WTC11 (cell line): ENCODE measurements around the gene PKD2L2. TPM values are rescaled to one million over a fixed set of nuclear protein-coding genes. Genes with fewer than 3 reads are reported as not detected.

Source experiments
- ATAC-seq: fragments of 200-7000 bp; cut with Tn5 transposase; 2 replicates; pipeline ENCODE4 v1.10.0; 2021; ENCODE audit warnings: mild to moderate bottlenecking, moderate library complexity
- Bru-seq: library from RNA; stranded (reverse); fragments of 400-500 nt; gene quantifications from one replicate; lab custom pipeline; 2021; lab: Mats Ljungman, UMichigan
- CTCF ChIA-PET: fragments of 300-600 bp; sonication (Branson Sonifier 250); formaldehyde crosslinking; loops from one replicate; lab custom pipeline; 2021; ENCODE audit warnings: antibody characterized with exemption; lab: Charles Lee
- POLR2A ChIA-PET: fragments of 350-600 bp; sonication (Branson Sonifier 250); formaldehyde crosslinking; loops from one replicate; lab custom pipeline; 2021; ENCODE audit warnings: antibody characterized with exemption; lab: Charles Lee
- DNase-seq: peaks from one replicate; pipeline ENCODE4 v3.0.0; 2021; ENCODE audit warnings: low spot score
- H3K27ac Mint-ChIP-seq: 2 replicates; pipeline ENCODE4 v1.8.0; 2021; ENCODE audit warnings: mixed read lengths
- H3K27me3 Mint-ChIP-seq: 2 replicates; pipeline ENCODE4 v1.8.0; 2021; ENCODE audit warnings: low read depth, mild to moderate bottlenecking, moderate library complexity, mixed read lengths
- H3K36me3 Mint-ChIP-seq: 2 replicates; pipeline ENCODE4 v1.8.0; 2021; ENCODE audit warnings: mixed read lengths
- H3K4me1 Mint-ChIP-seq: 2 replicates; pipeline ENCODE4 v1.8.0; 2022; ENCODE audit warnings: mixed read lengths
- H3K4me3 Mint-ChIP-seq: 2 replicates; pipeline ENCODE4 v1.8.0; 2021; ENCODE audit warnings: mild to moderate bottlenecking, moderate library complexity, mixed read lengths
- H3K9me3 Mint-ChIP-seq: 2 replicates; pipeline ENCODE4 v1.8.0; 2021; ENCODE audit warnings: mixed read lengths
- AR ChIP-seq: fragments of 250-450 bp; sonication (Bioruptor Pico); IDR thresholded peaks from 2 replicates; pipeline ENCODE4 v1.9.0; 2021; ENCODE audit warnings: mild to moderate bottlenecking
- CREB1 ChIP-seq: sonication (generic); formaldehyde crosslinking; IDR thresholded peaks from 2 replicates; pipeline ENCODE4 v1.8.0; 2023; ENCODE audit warnings: mild to moderate bottlenecking, missing genetic modification reagents
- E2F4 ChIP-seq: sonication (generic); formaldehyde crosslinking; IDR thresholded peaks from 2 replicates; pipeline ENCODE4 v1.8.1; 2022; ENCODE audit warnings: low read depth, mild to moderate bottlenecking, moderate library complexity, missing genetic modification reagents, borderline replicate concordance
- ETV6 ChIP-seq: sonication (generic); formaldehyde crosslinking; IDR thresholded peaks from 2 replicates; pipeline ENCODE4 v1.8.1; 2022; ENCODE audit warnings: mild to moderate bottlenecking, missing genetic modification reagents
- FOXK1 ChIP-seq: sonication (generic); formaldehyde crosslinking; IDR thresholded peaks from 2 replicates; pipeline ENCODE4 v1.8.0; 2022; ENCODE audit warnings: mild to moderate bottlenecking, moderate library complexity, missing genetic modification reagents
- FOXP4 ChIP-seq: sonication (generic); formaldehyde crosslinking; IDR thresholded peaks from 2 replicates; pipeline ENCODE4 v1.8.0; 2022; ENCODE audit warnings: mild to moderate bottlenecking, missing genetic modification reagents
- IRF1 ChIP-seq: sonication (generic); formaldehyde crosslinking; IDR thresholded peaks from 2 replicates; pipeline ENCODE4 v1.8.0; 2023; ENCODE audit warnings: missing genetic modification reagents
- KAT7 ChIP-seq: sonication (generic); formaldehyde crosslinking; IDR thresholded peaks from 2 replicates; pipeline ENCODE4 v1.8.1; 2023; ENCODE audit warnings: missing genetic modification reagents, mild to moderate bottlenecking, borderline replicate concordance
- MAX ChIP-seq: sonication (generic); formaldehyde crosslinking; IDR thresholded peaks from 2 replicates; pipeline ENCODE4 v1.8.0; 2022; ENCODE audit warnings: mild to moderate bottlenecking, missing genetic modification reagents
- NFYB ChIP-seq: sonication (generic); formaldehyde crosslinking; conservative IDR thresholded peaks from 2 replicates; pipeline ENCODE4 v1.8.0; 2022; ENCODE audit warnings: low read depth, missing genetic modification reagents
- OVOL2 ChIP-seq: fragments of 250-450 bp; sonication (Bioruptor Pico); IDR thresholded peaks from 2 replicates; pipeline ENCODE4 v1.9.0; 2021; ENCODE audit warnings: mild to moderate bottlenecking, borderline replicate concordance
- SMAD4 ChIP-seq: sonication (generic); formaldehyde crosslinking; IDR thresholded peaks from 2 replicates; pipeline ENCODE4 v1.8.0; 2022; ENCODE audit warnings: mild to moderate bottlenecking, missing genetic modification reagents
- ZNF232 ChIP-seq: sonication (generic); formaldehyde crosslinking; IDR thresholded peaks from 2 replicates; pipeline ENCODE4 v1.8.0; 2022; ENCODE audit warnings: mild to moderate bottlenecking, missing genetic modification reagents
- ZNF281 ChIP-seq: sonication (generic); formaldehyde crosslinking; IDR thresholded peaks from 2 replicates; pipeline ENCODE4 v1.8.0; 2023; ENCODE audit warnings: mild to moderate bottlenecking, missing genetic modification reagents
- ZNF396 ChIP-seq: fragments of 250-450 bp; sonication (Bioruptor Pico); IDR thresholded peaks from 2 replicates; pipeline ENCODE4 v1.8.0; 2021; ENCODE audit warnings: mild to moderate bottlenecking, moderate library complexity, borderline replicate concordance
- ZNF425 ChIP-seq: fragments of 250-450 bp; sonication (Bioruptor Pico); conservative IDR thresholded peaks from 2 replicates; pipeline ENCODE4 v1.9.0; 2021; ENCODE audit warnings: mild to moderate bottlenecking
- ZNF532 ChIP-seq: fragments of 250-450 bp; sonication (Bioruptor Pico); IDR thresholded peaks from 2 replicates; pipeline ENCODE4 v1.9.0; 2021; ENCODE audit warnings: mild to moderate bottlenecking, borderline replicate concordance
- long read RNA-seq, 3 experiments: library from RNA in 1 of 3; library from capped mRNA in 1 of 3; library from polyadenylated mRNA in 1 of 3; unstranded in 2 of 3; stranded (forward) in 1 of 3; transcript quantifications; one replicate each; pipeline ENCODE4 v2.0.0, GENCODE V29; 2021
- total RNA-seq: library from RNA; stranded (reverse); gene quantifications from 3 replicates; pipeline ENCODE4 v1.2.3, GENCODE V29; 2021

Gene PKD2L2
- total RNA-seq (0.21 TPM in 1 of 3 replicates, not detected in the others), Bru-seq, nascent RNA (percentile 2 among the genes with signal in this experiment)
- long read RNA-seq, experiment 1, partial matches to known transcripts = 0 of 1 reads
- long read RNA-seq, experiment 1, other reads (novel, unspliced or antisense) = 1 of 1 reads
- long read RNA-seq, experiment 2 = 0 reads
- long read RNA-seq, experiment 3 = 0 reads

- Mint-ChIP-seq H3K27ac (peak within 1 kb of the TSS; percentile 54; the same call in 1 of the 2 replicates), H3K4me1 (peaks cover 13% of the 10 kb centered on the region), H3K36me3 (no peaks in the 10 kb centered on the region), H3K27me3 (no peaks in the 10 kb centered on the region), H3K9me3 (0 out of 2 replicates have a peak, but pooled peaks cover 3% of the 10 kb centered on the region), H3K4me3 (peak within 1 kb of the TSS; percentile 65)
- ATAC-seq (peak; percentile 97), DNase-seq (peak; percentile 83)
- ChIA-PET CTCF (interaction anchor here (0.6 to 3.5 kb wide), 11 partner anchors 8 to 259 kb away, joined by 3 to 20 read pairs (median 5); no protein-coding TSS in a partner anchor), POLR2A (interaction anchor here (0.8 to 1.2 kb wide), 3 partner anchors 136 to 144 kb away, joined by 3 to 8 read pairs (median 3); partner anchors contain the start of genes FAM13B and HNRNPA0)
- TF ChIP-seq KAT7 = 0 out of 2 replicates have a peak, but pooled peaks have one; percentile 27
- TF ChIP-seq ZNF532 = no peak
- TF ChIP-seq NFYB (CRISPR knock-in tag) = no peak
- no peak for TF ChIP-seq ZNF425
- no peak for TF ChIP-seq OVOL2 (CRISPR knock-in tag)
- TF ChIP-seq CREB1 (CRISPR knock-in tag) = no peak
- no peak for TF ChIP-seq ZNF396 (CRISPR knock-in tag)
- TF ChIP-seq FOXP4 (CRISPR knock-in tag) = no peak
- TF ChIP-seq MAX = peak; percentile 89
- peak; percentile 73 for TF ChIP-seq ZNF232 (CRISPR knock-in tag)
- TF ChIP-seq IRF1 (CRISPR knock-in tag) = peak; percentile 29; the same call in 1 of the 2 replicates
- 0 out of 2 replicates have a peak, but pooled peaks have one; percentile 17 for TF ChIP-seq E2F4
- TF ChIP-seq SMAD4 (CRISPR knock-in tag) = no peak
- TF ChIP-seq ETV6 (CRISPR knock-in tag) = peak; percentile 65; the same call in 1 of the 2 replicates
- no peak for TF ChIP-seq ZNF281 (CRISPR knock-in tag)
- no peak for TF ChIP-seq AR (CRISPR knock-in tag)
- TF ChIP-seq FOXK1 (CRISPR knock-in tag) = peak; percentile 50; the same call in 1 of the 2 replicates
These were observed at the start of gene PKD2L2 for GRCh38 chr5:137888863-137889759. Gene PKD2L2, plus strand, starts transcription at chr5:137889457. Its CDS starts 35 bp downstream, at chr5:137889492.
